Measurements from ENCODE around the gene ZFP57.

Gene ZFP57

DNA sequence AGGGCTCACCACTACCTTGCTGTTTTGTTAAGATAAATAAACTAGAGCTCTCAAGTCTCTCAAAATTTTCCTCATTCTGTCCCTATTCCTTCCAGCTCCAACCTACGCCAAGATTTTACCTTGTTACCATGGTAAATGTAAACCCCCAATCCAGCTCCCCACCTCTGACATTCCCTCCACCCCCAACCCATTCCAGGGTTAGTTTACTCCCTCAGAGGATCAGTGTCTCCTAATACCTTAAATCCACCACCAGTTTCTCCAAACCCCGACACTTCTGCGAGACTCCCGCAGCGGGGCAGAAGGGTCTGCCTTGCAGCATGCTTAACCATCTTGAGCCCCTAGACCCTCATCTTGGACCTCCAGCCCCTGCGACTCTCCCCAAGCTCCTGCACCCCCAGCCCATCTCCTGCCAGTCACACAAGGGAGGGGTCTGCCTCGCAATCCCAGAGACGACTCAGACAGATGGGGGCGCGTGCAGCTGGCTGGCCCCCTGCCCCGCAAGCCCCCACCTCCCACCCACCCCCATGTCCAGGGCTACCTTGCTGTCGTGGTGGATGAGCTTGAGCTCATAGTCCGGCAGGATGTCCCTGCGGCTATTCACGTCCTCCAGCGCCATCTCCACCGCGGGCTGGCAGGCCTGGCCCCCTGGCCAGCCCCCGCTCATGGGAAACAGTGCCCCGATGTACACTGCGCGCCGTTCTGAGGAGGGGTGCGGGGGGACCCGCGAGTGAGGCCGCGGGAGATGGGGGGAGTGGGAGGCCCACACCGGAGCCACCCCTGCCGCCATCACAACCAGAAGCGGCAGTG is 53.8 kb downstream of the ZFP57 start:
- DNase-seq (ENCODE audit: low read depth in 2 of 2) = no peak

DNA sequence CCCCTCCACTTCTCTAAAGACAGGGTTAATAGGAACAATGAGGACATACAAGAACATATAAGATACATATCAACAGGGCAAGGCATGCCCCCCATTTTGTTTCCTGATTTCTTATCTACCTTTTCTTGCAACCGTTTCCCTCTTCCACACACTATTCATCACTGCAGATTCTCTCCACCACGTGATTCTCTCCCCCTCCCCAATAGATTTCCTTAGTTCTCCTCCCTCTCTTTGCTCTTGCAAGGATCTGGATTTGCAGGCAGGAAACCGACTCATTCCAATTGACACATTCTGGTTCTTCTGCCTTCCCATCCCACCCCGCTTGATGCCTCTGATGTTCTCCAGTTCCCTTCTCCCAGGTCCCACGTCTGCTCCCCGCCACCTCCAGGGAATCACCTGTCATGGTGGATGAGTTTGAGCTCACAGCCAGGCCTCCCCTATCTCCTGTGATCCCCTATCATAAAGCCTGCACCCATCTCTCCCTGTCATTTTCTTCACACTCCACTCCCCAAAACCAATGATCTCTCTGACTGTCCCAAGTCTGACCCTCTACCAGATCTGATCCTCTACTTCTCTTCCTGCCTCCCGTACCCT is 55.5 kb downstream of the ZFP57 start:
- no peak for DNase-seq (ENCODE audit: low read depth in 2 of 2)

DNA sequence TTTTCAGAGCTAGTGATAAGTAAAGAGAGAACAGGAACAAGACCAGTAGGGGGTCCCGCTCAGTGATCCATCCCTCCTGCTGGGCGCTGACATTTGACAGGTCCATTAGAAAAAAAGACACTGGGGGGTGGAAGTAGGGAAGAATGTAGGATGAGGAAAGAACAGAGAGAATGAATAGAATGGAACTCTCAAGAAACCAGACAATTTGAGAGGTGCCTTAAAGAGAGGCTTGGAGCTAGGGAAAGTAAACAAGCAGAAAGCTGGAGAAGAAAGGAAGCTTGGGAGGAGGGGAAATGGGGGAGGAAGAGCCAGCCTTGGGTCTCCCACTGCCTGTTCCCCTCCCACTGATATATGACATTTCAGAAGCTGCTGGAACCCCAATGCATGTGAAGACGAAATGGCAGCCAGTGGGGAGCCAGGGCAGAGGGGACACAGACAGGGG is 56.4 kb downstream of the ZFP57 start:
- DNase-seq (ENCODE audit: low read depth in 2 of 2) = no peak

Data from activated CD8-positive, alpha-beta memory T cell treated with anti-CD3 and anti-CD28 coated beads for 4 hours (primary cell).